D721Med (cell line): ENCODE data around the gene RAD51AP1.

Experiments used
- DNase-seq: peaks from one replicate; pipeline ENCODE4 v3.0.0; 2011; ENCODE audit warnings: low spot score; ENCODE audit not compliant: insufficient read length
- FAIRE-seq: peaks from 2 replicates; lab custom pipeline; 2011; peaks lifted over from hg19 to GRCh38; lab: Jason Lieb, UNC
- CTCF ChIP-seq: IDR thresholded peaks from 2 replicates; pipeline ENCODE4 v1.5.1; 2012; ENCODE audit warnings: mild to moderate bottlenecking, control low read depth; ENCODE audit not compliant: insufficient read depth; ENCODE audit errors: missing control alignments

Gene RAD51AP1

GRCh38 chr12:4589941-4590340 is 51.3 kb downstream of the RAD51AP1 start:
- DNase-seq (no peak), FAIRE-seq (no peak)
- TF ChIP-seq CTCF = no peak

DNA sequence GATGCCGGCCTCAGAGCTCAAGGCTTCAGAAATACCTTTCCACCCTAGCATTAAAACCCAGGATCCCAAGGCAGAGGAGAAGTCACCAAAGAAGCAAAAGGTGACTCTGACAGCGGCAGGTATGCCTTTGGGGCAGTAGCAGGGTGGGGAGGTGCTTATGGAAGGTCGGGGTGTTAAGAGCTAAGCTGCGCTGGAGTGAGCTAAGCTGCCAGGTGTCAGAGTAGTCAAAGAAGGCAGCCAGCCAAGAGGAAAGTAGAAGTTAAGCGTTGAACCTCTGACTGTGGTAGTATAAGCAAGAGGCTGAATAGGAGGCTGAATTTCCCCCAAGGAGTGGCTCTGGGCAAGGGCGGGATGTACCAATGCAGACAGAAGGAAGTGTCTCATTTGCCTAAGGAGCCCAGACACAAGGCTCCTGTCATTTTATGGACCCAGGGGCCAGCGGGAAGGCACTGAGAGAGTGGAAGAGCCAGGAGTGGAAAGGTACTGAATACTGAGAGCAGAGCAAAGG is 52.5 kb downstream of the RAD51AP1 start:
- no peak for DNase-seq
- no peak for TF ChIP-seq CTCF
- no peak for FAIRE-seq

DNA sequence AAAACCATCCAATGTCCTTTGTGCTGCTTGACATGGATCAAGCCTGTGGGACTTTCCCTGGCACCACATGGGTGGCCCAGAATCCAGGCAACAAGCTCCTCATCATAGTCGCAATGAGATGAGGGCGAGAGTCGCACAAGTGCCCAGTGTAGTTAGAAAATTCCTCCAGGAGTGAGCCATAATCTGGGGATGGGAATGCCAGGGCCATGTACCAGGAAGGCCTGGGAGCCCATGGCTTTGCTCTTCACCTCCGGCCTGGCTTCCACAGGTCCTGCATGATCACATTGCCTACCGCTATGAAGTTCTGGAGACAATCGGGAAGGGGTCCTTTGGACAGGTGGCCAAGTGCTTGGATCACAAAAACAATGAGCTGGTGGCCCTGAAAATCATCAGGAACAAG is 57.2 kb downstream of the RAD51AP1 start:
- FAIRE-seq (no peak), DNase-seq (no peak)
- TF ChIP-seq CTCF = no peak

DNA sequence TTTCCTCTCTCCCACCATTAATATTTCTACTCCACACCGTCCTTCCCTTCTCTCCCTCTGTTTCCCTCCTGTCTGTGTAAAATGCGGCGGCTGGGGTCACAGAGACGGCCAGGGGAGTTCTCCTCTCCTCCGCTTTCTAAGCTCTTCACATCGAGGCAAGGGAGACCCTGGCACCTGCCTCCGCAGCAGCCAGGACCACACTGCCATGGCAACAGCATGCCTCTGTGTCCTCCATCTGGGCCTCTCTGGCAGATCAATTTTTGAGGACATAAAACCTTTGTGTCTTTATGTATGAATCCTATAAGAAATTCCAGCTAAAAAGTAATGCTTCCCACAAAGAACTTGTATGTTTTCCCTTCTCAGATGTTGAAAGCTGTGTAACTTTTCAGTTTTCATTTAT is 64.7 kb downstream of the RAD51AP1 start:
- no peak for TF ChIP-seq CTCF
- DNase-seq (no peak), FAIRE-seq (no peak)

- no peak for FAIRE-seq
These were observed 65.3 kb downstream of the RAD51AP1 start for GRCh38 chr12:4603946-4604345.

DNA sequence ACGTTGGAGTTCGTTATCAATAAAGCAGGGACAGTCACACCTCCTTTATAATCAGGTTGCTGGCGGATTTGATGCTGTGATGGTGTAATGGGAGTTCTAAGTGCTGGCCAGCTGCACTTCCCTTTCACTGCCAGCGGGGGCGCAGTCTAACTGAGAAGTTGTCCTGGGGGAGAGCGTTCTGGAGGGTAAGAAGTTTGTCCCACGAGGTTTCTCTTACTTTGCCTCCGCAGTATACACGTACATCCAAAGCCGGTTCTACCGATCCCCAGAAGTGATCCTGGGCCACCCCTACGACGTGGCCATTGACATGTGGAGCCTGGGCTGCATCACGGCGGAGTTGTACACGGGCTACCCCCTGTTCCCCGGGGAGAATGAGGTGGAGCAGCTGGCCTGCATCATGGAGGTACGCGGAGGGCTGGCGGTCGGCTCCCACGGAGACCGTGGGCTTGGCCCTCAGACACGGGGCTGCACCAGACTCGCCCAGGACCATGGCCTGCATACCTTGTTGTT is 66.0 kb downstream of the RAD51AP1 start:
- DNase-seq (peak; percentile 60), FAIRE-seq (peak; percentile 89)
- peak; percentile 92 for TF ChIP-seq CTCF

More at GRCh38 chr12:4603946-4604345, 65.3 kb downstream of the RAD51AP1 start:
- DNase-seq = no peak
- no peak for TF ChIP-seq CTCF

DNA sequence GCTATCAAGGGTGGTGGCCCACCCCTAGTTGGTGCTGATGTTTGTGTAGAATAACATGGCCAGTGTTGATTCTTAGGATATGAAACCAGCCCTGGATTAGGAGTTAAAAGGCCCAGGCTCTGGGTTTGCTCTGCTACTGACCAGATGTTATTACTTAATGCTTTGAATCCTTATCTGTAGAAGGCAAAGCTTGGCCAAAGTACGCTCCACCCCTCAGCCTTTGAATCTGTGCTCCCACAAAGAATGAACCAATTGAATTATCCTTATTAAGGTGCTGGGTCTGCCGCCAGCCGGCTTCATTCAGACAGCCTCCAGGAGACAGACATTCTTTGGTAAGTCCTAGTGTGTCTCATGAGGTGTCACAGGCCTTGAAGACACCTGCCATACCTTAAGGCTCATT is 68.4 kb downstream of the RAD51AP1 start:
- FAIRE-seq (no peak), DNase-seq (no peak)
- TF ChIP-seq CTCF = no peak
